Measurements from ENCODE around the gene CHMP4A.

The CHMP4A gene

DNA sequence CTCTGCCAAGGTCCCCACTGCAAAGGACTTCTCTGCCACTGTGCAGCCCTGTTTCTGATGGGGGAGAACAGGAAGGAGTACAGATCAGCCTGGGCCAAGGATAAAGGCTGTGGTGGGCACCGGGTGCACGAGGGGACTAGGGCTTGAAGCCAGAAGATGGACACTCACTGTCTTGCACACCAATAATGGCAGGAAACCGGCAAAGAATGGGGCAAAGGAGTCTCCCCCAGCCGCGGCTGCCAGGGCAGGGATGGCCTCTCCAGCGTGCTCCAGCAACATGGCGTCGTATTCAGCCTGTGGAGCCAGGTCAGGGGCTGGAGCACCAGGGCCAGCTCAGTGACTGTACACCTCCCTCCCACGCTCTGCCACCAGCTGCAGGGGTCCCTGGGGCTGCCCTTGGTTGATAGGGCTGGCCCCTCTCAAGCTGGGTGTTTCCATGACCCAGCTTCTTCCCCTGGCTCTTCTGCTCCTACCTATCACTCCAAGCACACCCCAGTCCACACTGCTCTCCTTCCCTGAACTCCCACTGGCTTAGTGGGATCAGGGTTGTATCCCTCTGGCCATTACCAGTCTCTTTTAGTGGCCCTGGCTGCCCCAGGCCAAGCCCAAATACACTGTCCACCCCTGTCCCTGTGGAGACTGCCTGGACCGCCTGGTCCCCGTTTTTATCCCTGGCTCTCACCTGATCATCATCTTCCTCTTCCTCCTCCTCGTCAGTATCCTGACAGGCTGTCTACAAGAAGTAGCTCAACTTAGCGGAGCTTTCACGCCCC, 31.0 kb downstream of the CHMP4A start:
- Mint-ChIP-seq H3K36me3 (peaks cover 79% of the 10 kb centered on the region), H3K27ac (no peak overlapping the region)

DNA sequence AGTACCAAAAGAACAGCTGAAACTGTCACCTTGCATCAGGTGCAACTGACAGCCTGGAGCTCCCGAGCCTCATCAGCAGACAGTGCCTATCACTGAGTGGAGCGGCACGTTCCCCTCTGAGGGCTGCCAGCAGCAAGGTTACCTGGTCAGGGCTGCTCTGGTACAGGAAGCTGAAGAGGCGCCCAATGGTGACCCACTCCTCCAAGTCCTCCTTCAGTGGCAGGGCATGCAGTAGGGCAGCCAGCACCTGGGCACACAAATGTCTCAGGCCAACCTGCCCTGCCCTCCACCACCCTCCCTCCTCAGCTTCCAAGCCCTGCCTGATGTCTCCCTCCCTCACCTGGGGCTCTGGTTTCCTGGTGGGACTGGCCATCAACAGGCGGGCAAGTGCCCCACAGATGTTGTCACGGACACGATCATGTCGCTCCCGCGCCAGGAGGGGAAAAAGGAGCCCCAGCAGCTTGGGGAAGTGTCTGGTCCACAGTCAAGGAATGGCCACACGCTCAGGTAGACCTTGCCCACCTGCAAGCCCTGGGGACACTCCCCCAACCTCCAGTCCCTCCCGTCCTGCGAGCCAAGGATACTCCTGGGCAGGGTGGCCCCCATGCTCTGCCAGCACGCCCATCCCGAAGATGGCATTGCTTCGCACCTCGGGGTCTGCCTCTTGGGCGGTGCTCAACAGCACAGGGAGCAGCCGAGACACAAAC, 31.8 kb downstream of the CHMP4A start:
- no peak for ATAC-seq
- Mint-ChIP-seq H3K36me3 (peaks cover 83% of the 10 kb centered on the region), H3K27me3 (no peaks in the 10 kb centered on the region), H3K27ac (no peak overlapping the region), H3K4me1 (peaks cover 14% of the 10 kb centered on the region), H3K9me3 (no peaks in the 10 kb centered on the region), H3K4me3 (no peak overlapping the region)

More for the DNA sequence above, 31.0 kb downstream of the CHMP4A start:
- H3K4me1 Mint-ChIP-seq = peaks cover 19% of the 10 kb centered on the region
- H3K27me3 Mint-ChIP-seq = no peaks in the 10 kb centered on the region
- no peaks in the 10 kb centered on the region for H3K9me3 Mint-ChIP-seq
- no peak for ATAC-seq
- no peak overlapping the region for H3K4me3 Mint-ChIP-seq

DNA sequence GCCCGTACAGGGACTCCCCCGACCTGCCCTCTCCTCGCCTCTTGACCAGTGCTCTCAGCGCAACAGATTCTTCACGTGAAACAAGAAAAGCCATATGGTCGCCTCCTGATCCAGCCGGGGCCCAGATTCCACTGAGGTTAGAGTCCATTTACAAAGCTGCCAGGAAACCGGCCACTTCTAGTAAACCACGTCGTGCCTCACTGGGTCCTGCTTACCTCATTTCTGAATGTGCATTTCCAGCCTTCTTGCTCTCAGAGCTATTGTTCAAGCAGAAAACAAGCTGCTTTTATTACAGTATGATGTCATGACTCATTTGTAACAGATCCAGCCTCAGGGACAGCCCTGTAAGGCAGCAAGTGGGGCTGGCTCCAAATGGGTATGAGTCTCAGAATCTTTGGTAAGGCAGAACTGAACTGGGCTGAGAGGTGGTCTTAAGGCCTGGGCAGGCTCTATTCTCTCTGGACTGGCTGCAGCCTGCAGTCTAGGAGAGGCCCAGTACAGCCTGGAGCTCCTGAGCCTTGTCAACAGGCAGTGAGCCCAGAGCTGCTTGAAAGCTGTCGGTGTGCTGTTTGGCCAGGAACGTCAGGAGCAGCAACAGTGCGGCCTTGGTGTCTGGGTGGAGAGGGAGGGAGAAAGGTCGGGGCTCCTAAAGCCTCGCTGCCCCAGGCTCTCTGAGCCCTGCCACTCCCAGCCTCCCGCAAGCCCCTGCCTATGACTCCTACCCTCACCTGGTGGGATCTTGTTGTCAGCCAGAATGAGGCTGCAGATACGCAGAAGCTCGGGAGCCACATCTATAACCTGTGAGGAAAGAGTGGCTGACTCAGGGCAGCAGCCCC, 33.1 kb downstream of the CHMP4A start:
- no peak overlapping the region for H3K4me3 Mint-ChIP-seq
- H3K27ac Mint-ChIP-seq = no peak overlapping the region
- ATAC-seq = no peak
- H3K4me1 Mint-ChIP-seq = peaks cover 14% of the 10 kb centered on the region
- H3K36me3 Mint-ChIP-seq = peaks cover 71% of the 10 kb centered on the region
- no peaks in the 10 kb centered on the region for H3K9me3 Mint-ChIP-seq
- H3K27me3 Mint-ChIP-seq = no peaks in the 10 kb centered on the region

DNA sequence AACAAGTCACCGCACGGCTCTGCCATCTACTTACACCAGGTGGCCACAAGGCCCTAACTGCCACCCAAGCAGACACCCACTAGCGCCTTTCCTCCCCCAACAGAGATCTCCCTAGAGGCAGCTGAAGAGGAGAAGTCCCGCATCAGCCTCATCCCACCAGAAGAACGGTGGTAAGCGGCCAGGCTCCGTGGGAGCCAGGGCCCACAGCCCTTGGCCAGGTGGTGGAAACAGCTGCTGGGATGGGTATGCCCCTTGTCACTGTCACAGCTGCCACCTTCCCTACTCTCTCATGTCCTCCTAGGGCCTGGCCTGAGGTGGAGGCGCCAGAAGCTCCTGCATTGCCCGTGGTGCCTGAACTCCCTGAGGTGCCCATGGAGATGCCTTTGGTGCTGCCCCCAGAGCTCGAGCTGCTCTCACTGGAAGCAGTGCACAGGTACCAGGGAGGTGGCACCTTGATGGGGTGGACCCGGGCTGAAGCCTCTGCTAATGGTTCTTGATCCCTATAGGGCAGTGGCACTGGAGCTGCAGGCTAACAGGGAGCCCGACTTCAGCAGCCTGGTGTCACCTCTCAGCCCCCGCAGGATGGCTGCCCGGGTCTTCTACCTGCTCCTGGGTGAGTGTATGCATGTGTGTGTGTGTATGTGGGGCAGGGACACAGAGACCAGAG, 33.9 kb downstream of the CHMP4A start:
- H3K36me3 Mint-ChIP-seq = peaks cover 71% of the 10 kb centered on the region
- no peak for ATAC-seq
- H3K27ac Mint-ChIP-seq = peak overlapping the region; percentile 38
- H3K9me3 Mint-ChIP-seq = no peaks in the 10 kb centered on the region
- H3K4me3 Mint-ChIP-seq = no peak overlapping the region
- peaks cover 14% of the 10 kb centered on the region for H3K4me1 Mint-ChIP-seq
- no peaks in the 10 kb centered on the region for H3K27me3 Mint-ChIP-seq

DNA sequence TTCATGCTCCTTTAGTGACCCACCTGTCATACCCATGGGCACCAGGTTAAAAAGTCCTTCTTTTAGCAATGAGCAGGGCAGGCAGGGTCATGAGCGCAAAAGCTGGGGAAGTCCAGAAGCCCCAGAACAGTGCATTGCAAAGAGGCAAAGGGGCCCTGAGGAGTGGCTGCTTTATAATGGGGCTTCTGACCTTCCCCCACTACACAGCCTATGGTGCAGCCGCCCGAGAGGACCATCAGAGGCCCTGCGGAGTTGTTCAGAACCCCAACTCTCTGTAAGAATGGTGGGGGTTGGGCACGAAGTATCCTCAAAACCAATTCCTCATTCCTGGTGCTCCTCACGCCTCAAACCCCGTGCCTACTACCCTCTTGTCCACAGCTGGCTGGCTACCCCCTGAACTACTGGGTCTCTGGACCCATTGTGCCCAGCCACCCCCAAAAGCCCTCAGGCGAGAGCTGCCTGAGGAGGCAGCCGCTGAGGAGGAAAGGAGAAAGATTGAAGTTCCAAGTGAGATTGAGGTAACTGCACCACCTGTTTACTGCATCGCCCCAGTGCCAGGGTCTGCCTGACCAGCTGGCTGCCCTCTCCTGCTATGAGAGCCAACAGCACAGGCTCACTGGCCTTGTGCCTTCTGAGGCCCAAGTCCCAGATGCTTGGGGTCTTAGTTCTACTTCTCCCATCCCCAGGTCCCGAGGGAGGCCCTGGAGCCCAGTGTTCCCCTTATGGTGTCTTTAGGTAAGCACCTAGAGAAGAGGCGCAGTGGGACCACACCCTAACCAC, 34.7 kb downstream of the CHMP4A start:
- peak overlapping the region; percentile 38 for H3K27ac Mint-ChIP-seq
- no peak overlapping the region for H3K4me3 Mint-ChIP-seq
- peaks cover 68% of the 10 kb centered on the region for H3K36me3 Mint-ChIP-seq
- ATAC-seq = no peak
- no peaks in the 10 kb centered on the region for H3K9me3 Mint-ChIP-seq
- H3K4me1 Mint-ChIP-seq = peaks cover 14% of the 10 kb centered on the region
- no peaks in the 10 kb centered on the region for H3K27me3 Mint-ChIP-seq

DNA sequence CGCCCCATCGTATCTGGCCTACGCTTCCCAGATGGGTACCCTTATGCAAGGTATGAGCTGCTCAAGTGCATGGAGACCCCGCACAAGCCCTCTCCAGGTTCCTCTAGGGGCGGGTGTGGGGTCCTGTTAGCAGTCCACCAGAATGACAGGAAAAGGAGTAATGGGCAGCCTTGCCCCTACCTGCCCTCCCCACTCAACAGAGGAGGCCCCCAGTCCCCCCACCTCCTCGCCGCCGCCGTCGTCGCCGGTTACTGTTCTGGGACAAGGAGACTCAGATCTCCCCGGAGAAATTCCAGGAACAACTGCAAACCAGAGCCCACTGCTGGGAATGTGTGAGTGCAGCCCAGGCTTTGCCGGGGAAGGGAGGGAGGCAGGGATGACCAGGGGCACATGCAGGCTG, 35.4 kb downstream of the CHMP4A start:
- H3K27ac Mint-ChIP-seq = no peak overlapping the region
- H3K4me3 Mint-ChIP-seq = no peak overlapping the region
- H3K27me3 Mint-ChIP-seq = no peaks in the 10 kb centered on the region
- peaks cover 61% of the 10 kb centered on the region for H3K36me3 Mint-ChIP-seq
- H3K9me3 Mint-ChIP-seq = no peaks in the 10 kb centered on the region
- H3K4me1 Mint-ChIP-seq = peaks cover 14% of the 10 kb centered on the region
- ATAC-seq = no peak

DNA sequence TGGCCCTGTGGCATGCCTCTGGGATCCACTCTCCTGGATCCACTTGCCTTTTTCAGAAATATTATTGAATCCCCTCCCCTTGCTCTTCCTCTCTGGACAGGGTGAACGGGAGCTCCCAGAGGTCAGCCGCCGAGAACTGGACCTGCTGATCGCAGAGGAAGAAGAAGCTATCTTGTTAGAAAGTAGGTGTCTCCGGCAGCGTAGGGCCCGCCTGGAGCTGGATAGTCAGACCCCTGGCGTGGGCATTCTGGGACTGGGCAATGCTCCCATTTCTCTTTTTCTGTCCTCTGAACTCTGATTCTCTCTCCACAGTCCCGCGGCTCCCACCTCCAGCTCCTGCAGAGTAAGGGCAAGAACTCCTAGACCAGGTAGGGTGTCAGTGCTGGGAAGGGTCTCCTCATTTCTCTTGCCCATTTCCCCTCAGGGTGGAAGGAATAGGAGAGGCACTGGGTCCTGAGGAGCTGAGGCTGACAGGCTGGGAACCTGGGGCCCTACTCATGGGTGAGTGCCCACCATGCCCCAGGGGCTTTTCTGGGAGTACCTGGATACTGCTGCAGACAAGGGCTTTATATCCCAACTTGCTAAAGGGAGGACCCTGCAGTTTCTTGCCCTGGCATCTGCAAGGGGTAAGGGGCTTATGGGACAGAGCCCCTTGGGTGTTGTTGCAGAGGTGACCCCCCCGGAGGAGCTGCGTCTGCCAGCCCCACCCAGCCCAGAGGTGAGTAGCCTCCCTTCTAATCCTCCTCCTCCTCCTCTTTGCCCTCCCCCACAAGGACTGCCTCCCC, 36.1 kb downstream of the CHMP4A start:
- H3K36me3 Mint-ChIP-seq = peaks cover 55% of the 10 kb centered on the region
- H3K27ac Mint-ChIP-seq = no peak overlapping the region

DNA sequence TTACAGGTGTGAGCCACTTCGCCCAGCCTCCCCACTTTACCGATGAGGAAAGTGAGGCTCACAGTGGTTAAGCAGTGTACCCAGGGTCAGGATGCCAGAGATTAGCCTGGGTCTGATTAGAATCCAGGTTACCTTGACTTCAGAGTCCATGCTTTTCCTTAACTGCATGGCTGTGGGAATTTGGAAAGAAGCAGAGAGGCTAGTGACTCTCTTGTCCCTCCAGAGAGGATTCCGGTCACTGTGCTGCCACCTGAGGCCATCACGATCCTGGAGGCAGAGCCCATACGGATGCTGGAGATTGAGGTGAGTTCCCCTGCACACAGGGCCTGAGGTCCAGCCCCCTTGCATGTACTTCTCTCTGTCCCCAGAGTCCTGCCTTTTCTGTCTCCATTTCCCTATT, 36.7 kb downstream of the CHMP4A start:
- Mint-ChIP-seq H3K4me1 (peaks cover 24% of the 10 kb centered on the region), H3K27me3 (no peaks in the 10 kb centered on the region), H3K4me3 (no peak overlapping the region), H3K9me3 (no peaks in the 10 kb centered on the region), H3K27ac (no peak overlapping the region), H3K36me3 (peaks cover 50% of the 10 kb centered on the region)
- ATAC-seq = no peak

More for the DNA sequence above, 36.1 kb downstream of the CHMP4A start:
- no peaks in the 10 kb centered on the region for H3K27me3 Mint-ChIP-seq
- H3K4me1 Mint-ChIP-seq = peaks cover 17% of the 10 kb centered on the region
- H3K4me3 Mint-ChIP-seq = no peak overlapping the region
- no peaks in the 10 kb centered on the region for H3K9me3 Mint-ChIP-seq
- ATAC-seq = no peak

DNA sequence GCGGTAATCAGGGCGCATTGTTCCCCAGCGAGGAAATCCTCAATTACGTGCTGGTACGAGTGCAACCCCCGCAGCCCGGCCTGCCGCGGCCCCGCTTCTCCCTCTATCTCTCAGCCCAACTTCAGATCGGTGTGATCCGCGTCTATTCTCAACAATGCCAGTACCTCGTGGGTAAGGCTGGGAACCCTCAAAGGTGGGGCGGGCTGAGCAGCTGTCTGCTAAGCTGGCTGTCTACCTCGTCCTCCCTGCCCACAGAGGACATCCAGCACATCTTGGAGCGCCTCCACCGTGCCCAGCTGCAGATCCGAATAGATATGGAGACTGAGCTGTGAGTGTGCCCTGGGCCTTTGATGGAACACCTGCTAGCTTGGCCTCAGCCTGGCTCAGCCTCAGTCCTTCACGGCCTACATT, 40.4 kb downstream of the CHMP4A start:
- peak overlapping the region; percentile 55 for H3K4me3 Mint-ChIP-seq
- H3K36me3 Mint-ChIP-seq = peaks cover 40% of the 10 kb centered on the region
- no peak for ATAC-seq
- peaks cover 14% of the 10 kb centered on the region for H3K4me1 Mint-ChIP-seq
- H3K27me3 Mint-ChIP-seq = no peaks in the 10 kb centered on the region
- no peaks in the 10 kb centered on the region for H3K9me3 Mint-ChIP-seq
- H3K27ac Mint-ChIP-seq = peak overlapping the region; percentile 91

DNA sequence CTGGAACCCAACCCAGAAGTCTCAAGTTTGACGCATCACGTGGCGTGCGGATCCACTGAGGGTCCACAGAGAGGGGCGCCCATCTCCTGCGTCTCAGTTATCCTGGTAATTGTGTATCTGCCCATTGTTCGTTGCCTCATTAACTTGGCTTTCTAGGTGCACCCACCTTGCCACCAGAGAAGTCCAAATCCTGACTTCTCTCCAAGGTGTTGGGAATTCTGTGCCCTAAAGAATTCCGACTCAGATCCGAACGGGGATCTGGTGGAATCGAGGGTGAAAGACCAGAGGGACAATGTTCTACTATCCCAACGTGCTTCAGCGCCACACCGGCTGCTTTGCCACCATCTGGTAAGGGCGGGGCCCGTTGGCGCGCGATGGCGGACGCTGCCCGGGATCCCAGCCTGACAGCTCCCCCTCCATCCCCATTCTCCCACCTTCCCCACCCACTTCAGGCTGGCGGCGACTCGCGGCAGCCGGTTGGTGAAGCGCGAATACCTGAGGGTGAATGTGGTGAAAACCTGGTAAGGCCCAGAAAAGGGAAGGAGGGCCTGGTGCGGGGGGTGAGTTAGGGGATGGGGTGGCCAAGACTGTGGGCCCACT, 40.9 kb downstream of the CHMP4A start:
- H3K9me3 Mint-ChIP-seq = no peaks in the 10 kb centered on the region
- peak overlapping the region; percentile 90 for H3K4me3 Mint-ChIP-seq
- H3K4me1 Mint-ChIP-seq = peaks cover 14% of the 10 kb centered on the region
- H3K27ac Mint-ChIP-seq = peak overlapping the region; percentile 91
- ATAC-seq = no peak
- peaks cover 40% of the 10 kb centered on the region for H3K36me3 Mint-ChIP-seq
- no peaks in the 10 kb centered on the region for H3K27me3 Mint-ChIP-seq

DNA sequence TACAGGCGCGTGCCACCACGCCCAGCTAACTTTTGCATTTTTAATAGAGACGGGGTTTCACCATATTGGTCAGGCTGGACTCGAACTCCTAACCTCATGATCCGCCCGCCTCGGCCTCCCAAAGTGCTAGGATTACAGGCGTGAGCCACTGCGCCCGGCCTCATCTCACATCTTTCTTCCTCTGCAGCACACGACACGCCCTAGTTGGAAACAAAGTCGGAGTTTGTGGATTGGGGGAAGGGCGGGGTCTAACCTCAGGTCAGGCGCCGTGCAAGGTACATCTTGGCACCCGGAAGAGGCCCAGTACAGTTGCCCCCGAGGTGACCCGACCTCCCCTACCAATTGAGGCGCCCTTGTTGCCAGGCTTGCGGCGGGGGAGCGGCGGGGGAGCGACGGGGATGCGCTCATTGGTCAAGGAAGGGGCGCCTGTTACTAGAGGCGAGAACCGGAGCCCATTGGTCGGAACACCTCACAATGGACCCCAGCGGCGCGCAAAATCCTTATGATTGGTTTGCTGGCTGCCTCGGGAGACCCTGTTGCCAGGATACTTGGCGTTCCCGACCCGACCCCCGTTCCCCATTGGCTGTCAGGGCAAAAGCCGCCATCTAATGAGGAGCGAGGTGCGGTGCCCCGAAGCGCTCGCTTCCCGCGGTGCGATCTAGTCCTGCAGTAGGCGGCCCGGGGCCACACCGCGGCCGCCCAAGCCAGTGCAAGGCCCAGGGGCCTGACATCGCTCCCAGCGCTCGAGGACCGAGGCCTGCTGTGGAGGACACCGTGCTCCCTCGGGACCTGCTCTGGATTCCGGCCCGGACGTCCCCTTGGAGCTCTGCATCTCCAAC, 41.6 kb downstream of the CHMP4A start, which contains the start of gene REC8:
TSS of gene REC8 (plus strand) at position 659 of the 839 bp plus-strand sequence. CDS start 473 bp downstream, outside the sequence.
- Mint-ChIP-seq H3K4me1 (peaks cover 14% of the 10 kb centered on the region), H3K9me3 (no peaks in the 10 kb centered on the region), H3K27ac (peak within 1 kb of the TSS; percentile 91), H3K27me3 (no peaks in the 10 kb centered on the region), H3K4me3 (peak within 1 kb of the TSS; percentile 90), H3K36me3 (peaks cover 42% of the 10 kb centered on the region)
- peak; percentile 93 for ATAC-seq

DNA sequence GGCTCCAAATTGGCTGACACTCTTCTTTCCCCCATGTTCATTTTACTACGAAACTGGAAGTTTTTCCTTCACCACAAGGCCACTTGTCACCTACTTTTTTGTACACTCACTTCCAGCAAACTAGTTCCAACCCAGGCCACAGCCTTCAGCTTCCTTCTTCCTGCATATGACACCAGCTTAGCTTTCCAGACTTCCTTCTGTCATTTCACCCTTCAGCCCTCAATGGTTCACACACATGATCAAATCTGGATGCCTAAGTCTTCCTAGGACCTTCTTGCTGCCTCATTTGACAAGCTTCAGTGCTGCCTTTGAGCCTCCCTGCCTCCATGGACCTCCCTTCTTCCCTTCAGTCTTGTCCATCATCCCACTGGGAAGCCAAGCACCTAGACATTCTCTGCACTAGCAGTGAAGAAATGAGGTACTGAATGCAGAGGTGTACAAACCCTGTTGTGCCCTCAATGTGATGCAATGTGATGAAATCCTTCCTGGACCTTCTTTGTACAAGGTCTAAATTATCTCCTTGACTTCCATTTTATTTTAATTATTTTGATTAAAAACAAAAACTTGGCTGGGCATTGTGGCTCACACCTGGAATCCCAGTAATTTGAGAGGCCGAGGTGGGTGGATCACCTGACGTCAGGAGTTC, 45.7 kb downstream of the CHMP4A start:
- no peak for ATAC-seq
- H3K36me3 Mint-ChIP-seq = peaks cover 71% of the 10 kb centered on the region

More for the DNA sequence above, 45.7 kb downstream of the CHMP4A start:
- H3K4me1 Mint-ChIP-seq = peaks cover 46% of the 10 kb centered on the region
- no peaks in the 10 kb centered on the region for H3K27me3 Mint-ChIP-seq
- H3K27ac Mint-ChIP-seq = no peak overlapping the region
- no peaks in the 10 kb centered on the region for H3K9me3 Mint-ChIP-seq
- H3K4me3 Mint-ChIP-seq = no peak overlapping the region

All from stimulated activated memory B cell treated with anti-CD40 and anti-IgM and Interleukin-4, amounts not matched to agents 10 μg/mL and 1 μg/mL and 100 μg/mL, for 72 hours (primary cell).